ENCODE results near the gene PTPRK. TPM values are rescaled to one million over a fixed set of nuclear protein-coding genes. Genes with fewer than 3 reads are reported as not detected.

Gene PTPRK
- total and polyA plus RNA-seq, 12 donors: 7.5 to 47.7 (median 35.7) TPM

GRCh38 chr6:128099571-128100197 lies 420.7 kb downstream of the PTPRK start:
- intact Hi-C loops (cut with DNase I): no loop called here
- H3K4me1 ChIP-seq: peaks cover 0 to 27% (median 19%) of the 10 kb centered on the region in 9 donors
- 94 to 98% methylated on average over 1 of the region's 1 CpG for WGBS, 2 donors
- no peak overlapping the region for H3K27ac ChIP-seq
- ATAC-seq (no peak), DNase-seq (no peak)
- no peak overlapping the region for H3K4me3 ChIP-seq
- TF ChIP-seq CTCF (IDR thresholded peaks at IDR 0.05): no peak
- no peaks in the 10 kb centered on the region for H3K36me3 ChIP-seq
- H3K9me3 ChIP-seq: no peaks in the 10 kb centered on the region
- no peaks in the 10 kb centered on the region for H3K27me3 ChIP-seq

GRCh38 chr6:128098000-128098581 lies 422.3 kb downstream of the PTPRK start:
- ATAC-seq (no peak), DNase-seq (no peak)
- Histone ChIP-seq H3K36me3 (no peaks in the 10 kb centered on the region), H3K27me3 (no peaks in the 10 kb centered on the region), H3K4me3 (no peak overlapping the region), H3K27ac (no peak overlapping the region), H3K9me3 (no peaks in the 10 kb centered on the region), H3K4me1 (peaks cover 0 to 27% (median 19%) of the 10 kb centered on the region in 9 donors)
- TF ChIP-seq CTCF (IDR thresholded peaks at IDR 0.05): no peak
- WGBS, 2 donors: 35 to 41% methylated on average over 2 of the region's 2 CpGs
- intact Hi-C loops (cut with DNase I): no loop called here

GRCh38 chr6:128097009-128097408 lies 423.4 kb downstream of the PTPRK start:
- Histone ChIP-seq H3K9me3 (no peaks in the 10 kb centered on the region), H3K27me3 (no peaks in the 10 kb centered on the region), H3K4me1 (peaks cover 0 to 27% (median 19%) of the 10 kb centered on the region in 9 donors), H3K36me3 (no peaks in the 10 kb centered on the region), H3K27ac (no peak overlapping the region), H3K4me3 (no peak overlapping the region)
- no peak for TF ChIP-seq CTCF (IDR thresholded peaks at IDR 0.05)
- peak in 1 of 8 donors; percentile 37 for ATAC-seq
- DNase-seq: no peak
- intact Hi-C loops (cut with DNase I): no loop called here
- 15 to 33% methylated on average over 3 of the region's 3 CpGs for WGBS, 2 donors

- ATAC-seq (no peak), DNase-seq (no peak)
- Histone ChIP-seq H3K36me3 (no peaks in the 10 kb centered on the region), H3K9me3 (no peaks in the 10 kb centered on the region), H3K27ac (no peak overlapping the region), H3K4me1 (peaks cover 0 to 27% (median 19%) of the 10 kb centered on the region in 9 donors), H3K27me3 (no peaks in the 10 kb centered on the region), H3K4me3 (no peak overlapping the region)
- TF ChIP-seq CTCF (IDR thresholded peaks at IDR 0.05): no peak
- intact Hi-C loops (cut with DNase I): no loop called here
Observed at GRCh38 chr6:128095362-128095761, 425.0 kb downstream of the PTPRK start.
